Omental fat pad (tissue), 4 donors: ENCODE measurements around the gene KIAA0232. TPM values are rescaled to one million over a fixed set of nuclear protein-coding genes. Genes with fewer than 3 reads are reported as not detected.

Experiments used
- ATAC-seq: fragments of 150-250 bp; one replicate; pipeline ENCODE4 v1.9.1; 2016; ENCODE audit warnings: mild to moderate bottlenecking, moderate library complexity; ENCODE audit not compliant: low FRiP score
- DNase-seq: peaks from one replicate; pipeline ENCODE4 v3.0.0-alpha.2; 2019; ENCODE audit warnings: low spot score
- total RNA-seq, 4 donors: library from RNA; depleted of rRNA; stranded (reverse); fragments of >200 nt; gene quantifications; one replicate each; pipeline ENCODE4 v1.1.0, GENCODE V29; 2016
- TF ChIP-seq, protein P1 (sequence below), 3 donors: fragments of 450-650 bp; IDR thresholded peaks; one replicate each; pipeline ENCODE4 v1.5.1; 2016 to 2017; ENCODE audit warnings: antibody characterized with exemption in 3 of 3, mild to moderate bottlenecking in 3 of 3, moderate library complexity in 2 of 3

The KIAA0232 gene
- total RNA-seq, 4 donors from 2014 or later, result 26.4 to 29.8 (median 27.0) TPM

DNA sequence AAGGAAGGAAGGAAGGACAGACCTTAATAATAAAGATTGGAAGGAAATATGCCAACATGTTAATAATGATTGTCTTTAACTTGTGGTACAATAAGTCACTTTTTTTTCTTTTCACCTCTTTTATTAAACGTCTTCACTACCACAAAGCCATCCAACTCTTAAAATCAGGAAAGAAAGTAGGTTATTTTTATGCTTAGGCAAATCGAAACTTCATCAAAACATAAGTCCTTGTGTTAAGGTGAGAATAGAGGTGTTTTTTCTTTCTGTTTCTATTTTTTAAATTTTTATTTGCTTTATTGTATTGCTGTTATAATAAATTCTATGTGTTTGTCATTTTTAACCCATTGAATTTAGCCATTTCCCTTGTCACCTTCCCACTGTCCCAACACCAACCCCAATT, 40.0 kb upstream of the KIAA0232 start:
- ATAC-seq, result no peak
- DNase-seq, result no peak
- TF ChIP-seq, protein P1, sequence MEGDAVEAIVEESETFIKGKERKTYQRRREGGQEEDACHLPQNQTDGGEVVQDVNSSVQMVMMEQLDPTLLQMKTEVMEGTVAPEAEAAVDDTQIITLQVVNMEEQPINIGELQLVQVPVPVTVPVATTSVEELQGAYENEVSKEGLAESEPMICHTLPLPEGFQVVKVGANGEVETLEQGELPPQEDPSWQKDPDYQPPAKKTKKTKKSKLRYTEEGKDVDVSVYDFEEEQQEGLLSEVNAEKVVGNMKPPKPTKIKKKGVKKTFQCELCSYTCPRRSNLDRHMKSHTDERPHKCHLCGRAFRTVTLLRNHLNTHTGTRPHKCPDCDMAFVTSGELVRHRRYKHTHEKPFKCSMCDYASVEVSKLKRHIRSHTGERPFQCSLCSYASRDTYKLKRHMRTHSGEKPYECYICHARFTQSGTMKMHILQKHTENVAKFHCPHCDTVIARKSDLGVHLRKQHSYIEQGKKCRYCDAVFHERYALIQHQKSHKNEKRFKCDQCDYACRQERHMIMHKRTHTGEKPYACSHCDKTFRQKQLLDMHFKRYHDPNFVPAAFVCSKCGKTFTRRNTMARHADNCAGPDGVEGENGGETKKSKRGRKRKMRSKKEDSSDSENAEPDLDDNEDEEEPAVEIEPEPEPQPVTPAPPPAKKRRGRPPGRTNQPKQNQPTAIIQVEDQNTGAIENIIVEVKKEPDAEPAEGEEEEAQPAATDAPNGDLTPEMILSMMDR (IDR thresholded peaks at IDR 0.05), result no peak

DNA sequence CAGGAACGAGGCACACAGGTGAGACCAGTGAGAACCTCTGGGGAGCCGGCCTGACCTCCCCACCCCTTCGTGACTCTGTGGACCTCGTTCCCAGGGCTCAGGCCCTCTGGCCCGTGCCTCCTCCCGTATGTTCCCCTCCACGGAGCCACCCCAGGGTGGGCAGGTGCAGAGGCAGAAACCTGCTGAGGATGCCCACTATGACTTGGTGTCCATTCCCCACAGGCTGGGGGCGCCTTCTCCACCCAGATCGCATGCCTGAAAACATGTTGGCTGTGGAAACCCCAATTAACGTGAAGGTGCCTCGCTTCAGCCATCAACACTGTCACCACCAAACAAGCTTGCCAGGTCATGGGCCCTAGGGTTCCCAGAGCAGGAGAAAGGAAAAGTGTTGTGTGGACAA, 39.5 kb upstream of the KIAA0232 start:
- ATAC-seq, result no peak
- no peak for DNase-seq
- TF ChIP-seq, protein P1 (IDR thresholded peaks at IDR 0.05), result no peak

DNA sequence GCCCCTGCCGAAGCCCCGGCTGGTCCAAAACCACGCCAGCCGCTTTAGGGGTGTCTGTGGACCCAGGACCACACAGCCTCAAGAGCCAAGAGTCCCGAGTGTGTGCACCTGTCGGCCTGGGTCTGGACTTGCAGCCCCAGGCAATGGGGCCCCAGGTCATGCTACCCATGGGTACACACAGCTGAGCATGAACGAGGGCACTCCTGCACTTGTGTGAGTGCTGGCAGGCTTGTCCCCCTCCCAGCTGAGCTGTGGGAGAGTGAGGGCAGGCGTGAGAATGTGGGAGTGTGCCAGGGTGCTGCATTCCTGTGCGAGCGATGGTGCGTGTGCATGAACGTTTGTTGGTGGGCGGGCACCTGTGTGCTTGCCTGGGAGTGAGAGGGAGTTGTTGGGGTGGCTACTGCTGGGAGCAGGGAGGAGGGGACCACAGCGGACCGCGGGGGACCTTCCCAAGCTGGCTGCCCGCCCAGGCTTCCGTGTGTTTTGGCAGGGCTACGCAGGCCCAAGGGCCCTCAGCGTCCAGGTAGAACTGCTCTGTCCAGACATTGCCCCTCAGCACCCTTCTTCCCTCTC, 35.7 kb upstream of the KIAA0232 start:
- DNase-seq (no peak), ATAC-seq (peak; percentile 37)
- TF ChIP-seq, protein P1 (IDR thresholded peaks at IDR 0.05), result no peak

DNA sequence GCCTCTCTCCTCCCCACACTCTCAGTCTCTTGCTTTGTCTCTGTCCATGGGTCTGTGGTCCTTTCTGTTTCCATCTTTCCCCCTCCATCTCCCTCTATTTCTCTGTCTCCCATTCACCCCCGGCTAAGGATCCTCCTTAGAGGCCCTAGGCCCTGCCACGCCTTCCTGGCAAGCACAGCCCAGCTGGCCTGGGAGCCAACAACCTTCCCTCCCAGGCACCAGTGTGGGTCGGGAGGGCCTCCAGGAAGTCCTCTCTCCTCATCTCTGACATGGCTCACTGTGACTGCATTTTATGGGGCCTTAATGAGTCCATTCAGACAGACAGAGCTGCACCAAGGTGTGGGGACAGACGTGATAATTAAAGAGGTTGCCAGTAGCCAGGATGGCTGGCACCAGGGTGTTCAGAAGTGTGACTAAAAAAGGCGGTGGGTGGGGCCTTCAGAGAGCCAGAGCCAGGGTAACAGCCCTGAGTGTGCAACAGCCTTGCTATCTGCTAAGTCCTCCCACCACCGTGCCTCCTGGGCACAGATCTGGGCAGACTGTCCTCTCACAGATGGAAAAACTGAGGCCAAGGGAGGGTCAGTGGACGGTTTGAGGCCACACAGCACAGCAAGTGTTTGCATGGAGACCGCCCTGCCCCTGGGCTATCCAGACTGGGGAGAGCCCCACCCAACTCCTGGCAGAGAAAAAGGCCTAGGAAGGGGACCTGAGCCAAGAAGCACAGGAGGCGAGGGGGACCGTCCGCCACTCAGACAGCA, 35.1 kb upstream of the KIAA0232 start:
- TF ChIP-seq, protein P1 (IDR thresholded peaks at IDR 0.05), result no peak
- no peak for DNase-seq
- ATAC-seq, result peak; percentile 27

DNA sequence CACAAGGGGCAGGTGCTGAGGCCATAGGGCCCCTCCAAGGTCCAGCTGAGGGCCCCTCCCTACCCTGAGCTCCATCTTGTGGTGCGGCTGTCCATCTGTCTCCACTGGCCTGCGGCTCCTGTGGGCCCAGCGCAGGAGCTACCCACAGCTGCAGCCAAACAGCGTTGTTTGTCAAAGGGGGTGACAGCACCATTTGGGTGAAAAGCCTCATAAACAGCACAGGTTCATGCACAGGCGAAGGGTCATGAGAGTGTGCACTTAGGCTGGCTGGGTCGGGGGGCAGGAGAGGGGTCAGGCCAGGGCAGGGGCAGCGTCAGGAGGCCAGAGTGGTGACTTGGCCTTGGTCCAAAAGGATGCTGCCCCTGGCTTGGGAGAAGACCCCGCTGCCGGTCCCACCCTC, 34.2 kb upstream of the KIAA0232 start:
- ATAC-seq (no peak), DNase-seq (no peak)
- TF ChIP-seq, protein P1 (IDR thresholded peaks at IDR 0.05), result no peak

DNA sequence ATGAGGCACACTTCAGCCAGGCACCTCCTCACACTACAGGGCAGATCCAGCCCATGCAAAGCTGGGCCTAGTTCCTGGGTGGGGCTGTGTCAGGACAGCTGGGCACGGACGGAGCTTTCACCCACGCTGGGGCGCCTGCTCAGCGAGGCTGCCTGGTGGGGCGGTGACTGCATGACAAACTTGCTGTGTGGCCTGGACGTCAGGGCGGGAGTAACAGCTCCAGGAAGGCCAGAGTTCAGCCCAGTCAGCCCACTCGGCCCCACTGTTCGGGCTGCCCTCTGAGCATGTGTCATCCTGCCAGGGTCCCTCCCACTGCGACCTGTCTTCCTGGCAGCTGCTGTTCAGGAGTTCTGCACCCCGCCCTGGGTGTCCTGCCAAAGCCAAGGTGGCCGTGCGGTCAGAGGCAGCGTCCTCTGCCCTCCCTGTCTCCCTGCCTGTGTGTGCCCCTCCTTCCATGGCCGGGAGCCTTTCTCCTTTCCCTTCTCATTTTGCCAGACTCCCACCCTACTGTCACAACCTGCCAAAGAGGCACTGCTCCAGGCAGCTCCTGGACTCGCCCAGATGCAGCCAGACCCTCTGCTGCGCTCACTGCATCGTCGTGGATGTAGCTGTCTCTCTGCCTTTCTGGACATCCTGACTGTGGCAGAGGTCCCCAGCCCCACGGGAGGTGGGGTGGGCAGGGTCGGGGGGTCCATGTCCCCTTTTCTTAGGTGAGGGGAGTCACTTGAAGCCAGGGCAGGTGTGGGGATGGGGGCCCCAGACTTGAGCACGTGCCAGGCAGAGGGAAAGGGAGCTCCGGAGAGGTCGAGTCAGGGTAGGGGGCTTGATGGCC, 33.0 kb upstream of the KIAA0232 start:
- DNase-seq (peak; percentile 32), ATAC-seq (peak; percentile 61)
- TF ChIP-seq, protein P1 (IDR thresholded peaks at IDR 0.05), result no peak
